ENCODE results near the gene TPPP.

- TF ChIP-seq, protein P1, sequence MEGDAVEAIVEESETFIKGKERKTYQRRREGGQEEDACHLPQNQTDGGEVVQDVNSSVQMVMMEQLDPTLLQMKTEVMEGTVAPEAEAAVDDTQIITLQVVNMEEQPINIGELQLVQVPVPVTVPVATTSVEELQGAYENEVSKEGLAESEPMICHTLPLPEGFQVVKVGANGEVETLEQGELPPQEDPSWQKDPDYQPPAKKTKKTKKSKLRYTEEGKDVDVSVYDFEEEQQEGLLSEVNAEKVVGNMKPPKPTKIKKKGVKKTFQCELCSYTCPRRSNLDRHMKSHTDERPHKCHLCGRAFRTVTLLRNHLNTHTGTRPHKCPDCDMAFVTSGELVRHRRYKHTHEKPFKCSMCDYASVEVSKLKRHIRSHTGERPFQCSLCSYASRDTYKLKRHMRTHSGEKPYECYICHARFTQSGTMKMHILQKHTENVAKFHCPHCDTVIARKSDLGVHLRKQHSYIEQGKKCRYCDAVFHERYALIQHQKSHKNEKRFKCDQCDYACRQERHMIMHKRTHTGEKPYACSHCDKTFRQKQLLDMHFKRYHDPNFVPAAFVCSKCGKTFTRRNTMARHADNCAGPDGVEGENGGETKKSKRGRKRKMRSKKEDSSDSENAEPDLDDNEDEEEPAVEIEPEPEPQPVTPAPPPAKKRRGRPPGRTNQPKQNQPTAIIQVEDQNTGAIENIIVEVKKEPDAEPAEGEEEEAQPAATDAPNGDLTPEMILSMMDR (IDR thresholded peaks at IDR 0.05 in 2 of 3, conservative IDR thresholded peaks at IDR 0.05 in 1 of 3; ENCODE audit: borderline replicate concordance in 1 of 3, insufficient read depth in 1 of 3, low read depth in 2 of 3, low read length in 2 of 3): no peak
- TF ChIP-seq FOSL1 (IDR thresholded peaks at IDR 0.05; ENCODE audit: low read depth) (no peak), POLR2A (IDR thresholded peaks at IDR 0.05; ENCODE audit: borderline replicate concordance, extremely low read depth, insufficient read depth, insufficient read length) (no peak), EZH2 (IDR thresholded peaks at IDR 0.05) (no peak), CEBPB (IDR thresholded peaks at IDR 0.05; ENCODE audit: low read depth) (no peak), POLR2AphosphoS5 (IDR thresholded peaks at IDR 0.05; ENCODE audit: low read depth, low read length) (no peak), YY1 (IDR thresholded peaks at IDR 0.05; ENCODE audit: extremely low read depth, insufficient replicate concordance, low read depth, low read length) (no peak), SP1 (IDR thresholded peaks at IDR 0.05; ENCODE audit: low read depth) (no peak), ZNF274 (IDR thresholded peaks at IDR 0.05; ENCODE audit: low read depth, low read length) (no peak), ATF3 (IDR thresholded peaks at IDR 0.05) (no peak), RAD21 (IDR thresholded peaks at IDR 0.05; ENCODE audit: low read depth) (no peak)
- TF ChIP-seq, protein P2, sequence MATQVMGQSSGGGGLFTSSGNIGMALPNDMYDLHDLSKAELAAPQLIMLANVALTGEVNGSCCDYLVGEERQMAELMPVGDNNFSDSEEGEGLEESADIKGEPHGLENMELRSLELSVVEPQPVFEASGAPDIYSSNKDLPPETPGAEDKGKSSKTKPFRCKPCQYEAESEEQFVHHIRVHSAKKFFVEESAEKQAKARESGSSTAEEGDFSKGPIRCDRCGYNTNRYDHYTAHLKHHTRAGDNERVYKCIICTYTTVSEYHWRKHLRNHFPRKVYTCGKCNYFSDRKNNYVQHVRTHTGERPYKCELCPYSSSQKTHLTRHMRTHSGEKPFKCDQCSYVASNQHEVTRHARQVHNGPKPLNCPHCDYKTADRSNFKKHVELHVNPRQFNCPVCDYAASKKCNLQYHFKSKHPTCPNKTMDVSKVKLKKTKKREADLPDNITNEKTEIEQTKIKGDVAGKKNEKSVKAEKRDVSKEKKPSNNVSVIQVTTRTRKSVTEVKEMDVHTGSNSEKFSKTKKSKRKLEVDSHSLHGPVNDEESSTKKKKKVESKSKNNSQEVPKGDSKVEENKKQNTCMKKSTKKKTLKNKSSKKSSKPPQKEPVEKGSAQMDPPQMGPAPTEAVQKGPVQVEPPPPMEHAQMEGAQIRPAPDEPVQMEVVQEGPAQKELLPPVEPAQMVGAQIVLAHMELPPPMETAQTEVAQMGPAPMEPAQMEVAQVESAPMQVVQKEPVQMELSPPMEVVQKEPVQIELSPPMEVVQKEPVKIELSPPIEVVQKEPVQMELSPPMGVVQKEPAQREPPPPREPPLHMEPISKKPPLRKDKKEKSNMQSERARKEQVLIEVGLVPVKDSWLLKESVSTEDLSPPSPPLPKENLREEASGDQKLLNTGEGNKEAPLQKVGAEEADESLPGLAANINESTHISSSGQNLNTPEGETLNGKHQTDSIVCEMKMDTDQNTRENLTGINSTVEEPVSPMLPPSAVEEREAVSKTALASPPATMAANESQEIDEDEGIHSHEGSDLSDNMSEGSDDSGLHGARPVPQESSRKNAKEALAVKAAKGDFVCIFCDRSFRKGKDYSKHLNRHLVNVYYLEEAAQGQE (IDR thresholded peaks at IDR 0.05; ENCODE audit: low read depth): no peak
- TF ChIP-seq, protein P3, sequence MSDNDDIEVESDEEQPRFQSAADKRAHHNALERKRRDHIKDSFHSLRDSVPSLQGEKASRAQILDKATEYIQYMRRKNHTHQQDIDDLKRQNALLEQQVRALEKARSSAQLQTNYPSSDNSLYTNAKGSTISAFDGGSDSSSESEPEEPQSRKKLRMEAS (IDR thresholded peaks at IDR 0.05): no peak
These were observed 65.3 kb downstream of the TPPP start for GRCh38 chr5:627840-628239.
